ENCODE data around the gene MXD4. TPM values are rescaled to one million over a fixed set of nuclear protein-coding genes. Genes with fewer than 3 reads are reported as not detected.
A peak's percentile ranks its signal among the peaks of the same experiment; 100 is the strongest.

MXD4 gene
- total and polyA plus RNA-seq, 2 donors (not counting 1 experiment from before 2014, with no cell fraction given) = 22.1 to 42.1 TPM

- no peak for TF ChIP-seq CTCF (conservative IDR thresholded peaks at IDR 0.05 in 1 of 2, IDR thresholded peaks at IDR 0.05 in 1 of 2; ENCODE audit: low read depth in 1 of 2, low read length in 2 of 2)
- TF ChIP-seq EZH2 (IDR thresholded peaks at IDR 0.05; ENCODE audit: low read length, missing control alignments) = no peak
- H3K4me3 ChIP-seq (replicated peaks in 1 of 4; ENCODE audit: control extremely low read depth in 1 of 4, insufficient read depth in 1 of 4, low read depth in 3 of 4, low read length in 4 of 4) = no peak overlapping the region
- H4K20me1 ChIP-seq (ENCODE audit: control insufficient read depth, extremely low read depth, insufficient read depth, low read length) = no peaks in the 10 kb centered on the region
- H2AFZ ChIP-seq (ENCODE audit: low read length) = no peak overlapping the region
- H3K4me2 ChIP-seq (ENCODE audit: extremely low read depth, insufficient read depth, low read length) = peak overlapping the region; percentile 23
- no peaks in the 10 kb centered on the region for H3K36me3 ChIP-seq (ENCODE audit: control insufficient read depth, insufficient read depth, low read length)
- peaks cover 8% of the 10 kb centered on the region for H3K4me1 ChIP-seq (ENCODE audit: control insufficient read depth, extremely low read depth, insufficient read depth, low read length)
- peak; percentile 40 to 54 for DNase-seq (ENCODE audit: low read depth in 2 of 2)
- no peaks in the 10 kb centered on the region for H3K27me3 ChIP-seq (ENCODE audit: control insufficient read depth, insufficient read depth, low read length)
- H3K27ac ChIP-seq (ENCODE audit: insufficient read depth, low read length) = peak overlapping the region; percentile 16
- no peaks in the 10 kb centered on the region for H3K9me3 ChIP-seq (ENCODE audit: control insufficient read depth, insufficient read depth, low read depth, low read length)
- no peaks in the 10 kb centered on the region for H3K79me2 ChIP-seq (ENCODE audit: control insufficient read depth, insufficient read depth, low read length)
- H3K9ac ChIP-seq (ENCODE audit: insufficient read depth, low read length) = no peak overlapping the region
Observed at GRCh38 chr4:2266181-2266580, 4.3 kb upstream of the MXD4 start.

- Histone ChIP-seq H4K20me1 (ENCODE audit: control insufficient read depth, extremely low read depth, insufficient read depth, low read length) (no peaks in the 10 kb centered on the region), H3K4me1 (ENCODE audit: control insufficient read depth, extremely low read depth, insufficient read depth, low read length) (peaks cover 8% of the 10 kb centered on the region), H3K36me3 (ENCODE audit: control insufficient read depth, insufficient read depth, low read length) (no peaks in the 10 kb centered on the region), H2AFZ (ENCODE audit: low read length) (no peak overlapping the region), H3K4me3 (replicated peaks in 1 of 4; ENCODE audit: control extremely low read depth in 1 of 4, insufficient read depth in 1 of 4, low read depth in 3 of 4, low read length in 4 of 4) (no peak overlapping the region), H3K27me3 (ENCODE audit: control insufficient read depth, insufficient read depth, low read length) (no peaks in the 10 kb centered on the region), H3K9me3 (ENCODE audit: control insufficient read depth, insufficient read depth, low read depth, low read length) (no peaks in the 10 kb centered on the region), H3K27ac (ENCODE audit: insufficient read depth, low read length) (peak overlapping the region; percentile 16), H3K79me2 (ENCODE audit: control insufficient read depth, insufficient read depth, low read length) (peaks cover 4% of the 10 kb centered on the region), H3K4me2 (ENCODE audit: extremely low read depth, insufficient read depth, low read length) (peak overlapping the region; percentile 23), H3K9ac (ENCODE audit: insufficient read depth, low read length) (no peak overlapping the region)
- TF ChIP-seq CTCF (conservative IDR thresholded peaks at IDR 0.05 in 1 of 2, IDR thresholded peaks at IDR 0.05 in 1 of 2; ENCODE audit: low read depth in 1 of 2, low read length in 2 of 2) (no peak), EZH2 (IDR thresholded peaks at IDR 0.05; ENCODE audit: low read length, missing control alignments) (no peak)
- no peak for DNase-seq (ENCODE audit: low read depth in 2 of 2)
Observed at GRCh38 chr4:2265113-2266110, 3.5 kb upstream of the MXD4 start.

GRCh38 chr4:2264481-2265041 is 2.7 kb upstream of the MXD4 start:
- Histone ChIP-seq H3K27ac (ENCODE audit: insufficient read depth, low read length) (no peak overlapping the region), H4K20me1 (ENCODE audit: control insufficient read depth, extremely low read depth, insufficient read depth, low read length) (no peaks in the 10 kb centered on the region), H3K36me3 (ENCODE audit: control insufficient read depth, insufficient read depth, low read length) (no peaks in the 10 kb centered on the region), H3K4me2 (ENCODE audit: extremely low read depth, insufficient read depth, low read length) (no peak overlapping the region), H3K79me2 (ENCODE audit: control insufficient read depth, insufficient read depth, low read length) (peaks cover 10% of the 10 kb centered on the region), H3K4me3 (replicated peaks in 1 of 4; ENCODE audit: control extremely low read depth in 1 of 4, insufficient read depth in 1 of 4, low read depth in 3 of 4, low read length in 4 of 4) (no peak overlapping the region), H3K27me3 (ENCODE audit: control insufficient read depth, insufficient read depth, low read length) (no peaks in the 10 kb centered on the region), H2AFZ (ENCODE audit: low read length) (no peak overlapping the region), H3K4me1 (ENCODE audit: control insufficient read depth, extremely low read depth, insufficient read depth, low read length) (peaks cover 14% of the 10 kb centered on the region), H3K9ac (ENCODE audit: insufficient read depth, low read length) (no peak overlapping the region), H3K9me3 (ENCODE audit: control insufficient read depth, insufficient read depth, low read depth, low read length) (no peaks in the 10 kb centered on the region)
- TF ChIP-seq EZH2 (IDR thresholded peaks at IDR 0.05; ENCODE audit: low read length, missing control alignments) (no peak), CTCF (conservative IDR thresholded peaks at IDR 0.05 in 1 of 2, IDR thresholded peaks at IDR 0.05 in 1 of 2; ENCODE audit: low read depth in 1 of 2, low read length in 2 of 2) (no peak)
- DNase-seq (ENCODE audit: low read depth in 2 of 2) = no peak

Data from fibroblast of lung (primary cell).